Measurements from ENCODE around the gene EIF5.

The EIF5 gene

GRCh38 chr14:103340480-103341212, 6.6 kb downstream of the EIF5 start:
- no peak overlapping the region for H3K4me3 ChIP-seq (ENCODE audit: insufficient read depth in 1 of 2, low read depth in 1 of 2, low read length in 2 of 2)
- H3K79me1 ChIP-seq (replicated peaks; ENCODE audit: low read length, poor library complexity, severe bottlenecking): peaks cover 7% of the 10 kb centered on the region
- WGBS: 96% methylated on average over 5 of the region's 6 CpGs
- no peak overlapping the region for H2AFZ ChIP-seq (ENCODE audit: low read depth, low read length)
- H2AK5ac ChIP-seq (ENCODE audit: low read length, severe bottlenecking): no peak overlapping the region
- H2BK15ac ChIP-seq (ENCODE audit: low read depth, poor library complexity, severe bottlenecking): no peak overlapping the region
- H2BK5ac ChIP-seq (ENCODE audit: low read depth, low read length, poor library complexity, severe bottlenecking): no peak overlapping the region
- H3K9me3 ChIP-seq (ENCODE audit: control insufficient read depth, low read length): no peaks in the 10 kb centered on the region
- no peaks in the 10 kb centered on the region for H3K27me3 ChIP-seq (ENCODE audit: control insufficient read depth in 1 of 2, insufficient read depth in 1 of 2, low read length in 2 of 2)
- H3K4me2 ChIP-seq (ENCODE audit: low read length, poor library complexity, severe bottlenecking): no peak overlapping the region
- no peak for DNase-seq
- H4K8ac ChIP-seq (ENCODE audit: low read length): no peak overlapping the region
- no peak overlapping the region for H3K23ac ChIP-seq (ENCODE audit: low read length in 2 of 2)
- no peak overlapping the region for H2BK12ac ChIP-seq (ENCODE audit: low read length in 2 of 2)
- H3K18ac ChIP-seq (ENCODE audit: low read depth in 1 of 2, low read length in 2 of 2): no peak overlapping the region
- peaks cover 41 to 95% of the 10 kb centered on the region in 2 experiments for H3K36me3 ChIP-seq (ENCODE audit: control insufficient read depth in 1 of 2, insufficient read depth in 2 of 2, low read depth in 1 of 2, low read length in 2 of 2)
- no peak overlapping the region for H3K14ac ChIP-seq (ENCODE audit: low read length in 2 of 2)
- H4K91ac ChIP-seq (ENCODE audit: low read length): no peak overlapping the region
- no peak overlapping the region for H2BK120ac ChIP-seq (ENCODE audit: low read depth, low read length)
- no peak overlapping the region for H3K27ac ChIP-seq (ENCODE audit: low read length, poor library complexity, severe bottlenecking)
- peak overlapping the region; percentile 33 for H3K9ac ChIP-seq (ENCODE audit: low read length)
- H3K4me1 ChIP-seq (ENCODE audit: control insufficient read depth, insufficient read depth, low read depth, low read length): peaks cover 6% of the 10 kb centered on the region
- H3K4ac ChIP-seq (ENCODE audit: low read depth in 1 of 2, low read length in 2 of 2): no peak overlapping the region

GRCh38 chr14:103341250-103342129, 7.5 kb downstream of the EIF5 start:
- Histone ChIP-seq H3K4me2 (ENCODE audit: low read length, poor library complexity, severe bottlenecking) (no peak overlapping the region), H2BK5ac (ENCODE audit: low read depth, low read length, poor library complexity, severe bottlenecking) (no peak overlapping the region), H3K4me3 (ENCODE audit: insufficient read depth in 1 of 2, low read depth in 1 of 2, low read length in 2 of 2) (no peak overlapping the region), H2BK15ac (ENCODE audit: low read depth, poor library complexity, severe bottlenecking) (no peak overlapping the region), H4K91ac (ENCODE audit: low read length) (no peak overlapping the region), H3K9ac (ENCODE audit: low read length) (peak overlapping the region; percentile 33), H3K9me3 (ENCODE audit: control insufficient read depth, low read length) (no peaks in the 10 kb centered on the region), H3K79me1 (replicated peaks; ENCODE audit: low read length, poor library complexity, severe bottlenecking) (peaks cover 7% of the 10 kb centered on the region), H3K4me1 (ENCODE audit: control insufficient read depth, insufficient read depth, low read depth, low read length) (peaks cover 3% of the 10 kb centered on the region), H2AK5ac (ENCODE audit: low read length, severe bottlenecking) (no peak overlapping the region), H3K27me3 (ENCODE audit: control insufficient read depth in 1 of 2, insufficient read depth in 1 of 2, low read length in 2 of 2) (no peaks in the 10 kb centered on the region), H2AFZ (ENCODE audit: low read depth, low read length) (no peak overlapping the region), H2BK12ac (ENCODE audit: low read length in 2 of 2) (no peak overlapping the region), H3K23ac (ENCODE audit: low read length in 2 of 2) (no peak overlapping the region), H3K27ac (ENCODE audit: low read length, poor library complexity, severe bottlenecking) (no peak overlapping the region), H4K8ac (ENCODE audit: low read length) (no peak overlapping the region), H2BK120ac (ENCODE audit: low read depth, low read length) (no peak overlapping the region), H3K14ac (ENCODE audit: low read length in 2 of 2) (no peak overlapping the region), H3K18ac (ENCODE audit: low read depth in 1 of 2, low read length in 2 of 2) (no peak overlapping the region), H3K4ac (ENCODE audit: low read depth in 1 of 2, low read length in 2 of 2) (no peak overlapping the region), H3K36me3 (ENCODE audit: control insufficient read depth in 1 of 2, insufficient read depth in 2 of 2, low read depth in 1 of 2, low read length in 2 of 2) (peaks cover 35 to 86% of the 10 kb centered on the region in 2 experiments)
- no peak for DNase-seq
- 87% methylated on average over 4 of the region's 5 CpGs for WGBS

GRCh38 chr14:103343164-103343879, 9.3 kb downstream of the EIF5 start:
- Histone ChIP-seq H3K79me1 (replicated peaks; ENCODE audit: low read length, poor library complexity, severe bottlenecking) (peaks cover 6% of the 10 kb centered on the region), H3K4ac (ENCODE audit: low read depth in 1 of 2, low read length in 2 of 2) (no peak overlapping the region), H3K23ac (ENCODE audit: low read length in 2 of 2) (no peak overlapping the region), H2AK5ac (ENCODE audit: low read length, severe bottlenecking) (no peak overlapping the region), H3K14ac (ENCODE audit: low read length in 2 of 2) (no peak overlapping the region), H3K4me3 (ENCODE audit: insufficient read depth in 1 of 2, low read depth in 1 of 2, low read length in 2 of 2) (no peak overlapping the region), H4K91ac (ENCODE audit: low read length) (no peak overlapping the region), H3K18ac (ENCODE audit: low read depth in 1 of 2, low read length in 2 of 2) (no peak overlapping the region), H2BK5ac (ENCODE audit: low read depth, low read length, poor library complexity, severe bottlenecking) (no peak overlapping the region), H4K8ac (ENCODE audit: low read length) (no peak overlapping the region), H3K27ac (ENCODE audit: low read length, poor library complexity, severe bottlenecking) (no peak overlapping the region), H2BK12ac (ENCODE audit: low read length in 2 of 2) (no peak overlapping the region), H2BK120ac (ENCODE audit: low read depth, low read length) (no peak overlapping the region), H2BK15ac (ENCODE audit: low read depth, poor library complexity, severe bottlenecking) (no peak overlapping the region), H3K9ac (ENCODE audit: low read length) (peak overlapping the region; percentile 42), H3K4me1 (ENCODE audit: control insufficient read depth, insufficient read depth, low read depth, low read length) (peaks cover 3% of the 10 kb centered on the region), H3K27me3 (ENCODE audit: control insufficient read depth in 1 of 2, insufficient read depth in 1 of 2, low read length in 2 of 2) (no peaks in the 10 kb centered on the region), H2AFZ (ENCODE audit: low read depth, low read length) (no peak overlapping the region), H3K4me2 (ENCODE audit: low read length, poor library complexity, severe bottlenecking) (no peak overlapping the region), H3K36me3 (ENCODE audit: control insufficient read depth in 1 of 2, insufficient read depth in 2 of 2, low read depth in 1 of 2, low read length in 2 of 2) (peaks cover 25 to 68% of the 10 kb centered on the region in 2 experiments), H3K9me3 (ENCODE audit: control insufficient read depth, low read length) (no peaks in the 10 kb centered on the region)
- DNase-seq: no peak
- over 99% methylated on average over 4 of the region's 4 CpGs for WGBS

All from mesenchymal stem cell (in vitro differentiated cells and primary cell).